SJCRH30 (cell line): Measurements from ENCODE around the gene CDC42. TPM values are rescaled to one million over a fixed set of nuclear protein-coding genes. Genes with fewer than 3 reads are reported as not detected.
"Not testable (repeated sequence)": the region's sequence is repeated elsewhere in the genome, so short reads cannot be mapped to it uniquely, and the experiment has no call there.

Source experiments
- DNase-seq, 2 experiments: peaks; one replicate each; pipeline ENCODE4 v3.0.0-alpha.2; 2015 to 2020
- H3K27ac ChIP-seq: fragments of 250-450 bp; sonication (Bioruptor Pico); 2 replicates; pipeline ENCODE4 v1.5.1; 2020; ENCODE audit warnings: mild to moderate bottlenecking, moderate library complexity
- H3K27me3 ChIP-seq: fragments of 250-450 bp; sonication (Bioruptor Pico); 2 replicates; pipeline ENCODE4 v1.5.1; 2020; ENCODE audit warnings: mild to moderate bottlenecking, moderate library complexity
- H3K36me3 ChIP-seq: fragments of 250-450 bp; sonication (Bioruptor Pico); 2 replicates; pipeline ENCODE4 v1.5.1; 2020; ENCODE audit warnings: mild to moderate bottlenecking, moderate library complexity
- H3K4me1 ChIP-seq: fragments of 250-450 bp; sonication (Bioruptor Pico); 2 replicates; pipeline ENCODE4 v1.5.1; 2020; ENCODE audit warnings: mild to moderate bottlenecking, moderate library complexity
- H3K4me3 ChIP-seq: fragments of 250-450 bp; sonication (Bioruptor Pico); 2 replicates; pipeline ENCODE4 v1.5.1; 2020; ENCODE audit warnings: mild to moderate bottlenecking, moderate library complexity
- H3K9me3 ChIP-seq: fragments of 250-450 bp; sonication (Bioruptor Pico); replicated peaks from 2 replicates; pipeline ENCODE4 v1.5.1; 2020; ENCODE audit warnings: mild to moderate bottlenecking, moderate library complexity
- total RNA-seq: library from RNA; depleted of rRNA; stranded (reverse); fragments of >200 nt; shearing (Covaris generic); gene quantifications from 2 replicates; pipeline ENCODE4 v1.2.3, GENCODE V29; 2014

Gene CDC42
- total RNA-seq, 1 experiment from 2014 or later = 336 TPM

GRCh38 chr1:22025368-22026155, 26.9 kb upstream of the CDC42 start:
- Histone ChIP-seq H3K27ac (peak overlapping the region; percentile 97), H3K9me3 (no peaks in the 10 kb centered on the region), H3K36me3 (peaks cover 2% of the 10 kb centered on the region; the same call in 1 of the 2 replicates), H3K27me3 (no peaks in the 10 kb centered on the region), H3K4me1 (peaks cover 4% of the 10 kb centered on the region; the same call in 1 of the 2 replicates), H3K4me3 (peak overlapping the region; percentile 97)
- peak; percentile 93 to 97 for DNase-seq

GRCh38 chr1:22026924-22027289, 25.6 kb upstream of the CDC42 start:
- H3K27me3 ChIP-seq = no peaks in the 10 kb centered on the region
- H3K27ac ChIP-seq = no peak overlapping the region
- no peak overlapping the region for H3K4me3 ChIP-seq
- H3K36me3 ChIP-seq = peaks cover 2% of the 10 kb centered on the region; the same call in 1 of the 2 replicates
- DNase-seq = no peak
- H3K4me1 ChIP-seq = peaks cover 13% of the 10 kb centered on the region; the same call in 1 of the 2 replicates
- H3K9me3 ChIP-seq = no peaks in the 10 kb centered on the region

GRCh38 chr1:22030057-22030456, 22.5 kb upstream of the CDC42 start:
- H3K9me3 ChIP-seq = no peaks in the 10 kb centered on the region
- DNase-seq = no peak
- H3K27me3 ChIP-seq = no peaks in the 10 kb centered on the region
- peaks cover 9% of the 10 kb centered on the region; the same call in 1 of the 2 replicates for H3K4me1 ChIP-seq
- H3K27ac ChIP-seq = no peak overlapping the region
- H3K36me3 ChIP-seq = peaks cover 2% of the 10 kb centered on the region; the same call in 1 of the 2 replicates
- no peak overlapping the region for H3K4me3 ChIP-seq

- Histone ChIP-seq H3K9me3 (no peaks in the 10 kb centered on the region), H3K36me3 (peaks cover 2% of the 10 kb centered on the region; the same call in 1 of the 2 replicates), H3K27ac (no peak overlapping the region), H3K27me3 (no peaks in the 10 kb centered on the region), H3K4me3 (no peak overlapping the region), H3K4me1 (peaks cover 9% of the 10 kb centered on the region; the same call in 1 of the 2 replicates)
- no peak for DNase-seq
Measured at GRCh38 chr1:22030473-22030872, 22.0 kb upstream of the CDC42 start.

GRCh38 chr1:22031214-22031962, 21.1 kb upstream of the CDC42 start:
- Histone ChIP-seq H3K27ac (no peak overlapping the region), H3K9me3 (no peaks in the 10 kb centered on the region), H3K27me3 (no peaks in the 10 kb centered on the region), H3K4me3 (no peak overlapping the region), H3K36me3 (no peaks in the 10 kb centered on the region), H3K4me1 (peaks cover 9% of the 10 kb centered on the region; the same call in 1 of the 2 replicates)
- peak; percentile 66 to 67 for DNase-seq

- H3K9me3 ChIP-seq, H3K27me3 ChIP-seq, H3K27ac ChIP-seq, H3K4me3 ChIP-seq, DNase-seq, H3K36me3 ChIP-seq: not testable (repeated sequence)
- peaks cover 20% of the 10 kb centered on the region for H3K4me1 ChIP-seq
Measured at GRCh38 chr1:22034834-22035233, 17.7 kb upstream of the CDC42 start.

GRCh38 chr1:22037520-22037919, 15.0 kb upstream of the CDC42 start:
- DNase-seq = no peak
- H3K27me3 ChIP-seq = no peaks in the 10 kb centered on the region
- H3K9me3 ChIP-seq = no peaks in the 10 kb centered on the region
- no peaks in the 10 kb centered on the region for H3K36me3 ChIP-seq
- H3K27ac ChIP-seq = no peak overlapping the region
- no peak overlapping the region for H3K4me3 ChIP-seq
- H3K4me1 ChIP-seq = peaks cover 15% of the 10 kb centered on the region

GRCh38 chr1:22038036-22038435, 14.5 kb upstream of the CDC42 start:
- Histone ChIP-seq H3K36me3 (no peaks in the 10 kb centered on the region), H3K9me3 (no peaks in the 10 kb centered on the region), H3K27ac (no peak overlapping the region)

GRCh38 chr1:22039594-22040285, 12.8 kb upstream of the CDC42 start:
- Histone ChIP-seq H3K27ac (no peak overlapping the region), H3K4me3 (no peak overlapping the region), H3K9me3 (no peaks in the 10 kb centered on the region), H3K4me1 (peaks cover 21% of the 10 kb centered on the region), H3K36me3 (no peaks in the 10 kb centered on the region), H3K27me3 (no peaks in the 10 kb centered on the region)
- peak; percentile 55 to 65 for DNase-seq

More at GRCh38 chr1:22038036-22038435, 14.5 kb upstream of the CDC42 start:
- no peaks in the 10 kb centered on the region for H3K27me3 ChIP-seq
- DNase-seq = peak; percentile 25 to 54
- H3K4me3 ChIP-seq = no peak overlapping the region
- H3K4me1 ChIP-seq = peaks cover 15% of the 10 kb centered on the region

- no peaks in the 10 kb centered on the region for H3K9me3 ChIP-seq
- H3K36me3 ChIP-seq = no peaks in the 10 kb centered on the region
- no peak overlapping the region for H3K4me3 ChIP-seq
- no peaks in the 10 kb centered on the region for H3K27me3 ChIP-seq
- H3K27ac ChIP-seq = no peak overlapping the region
- DNase-seq = no peak
- peaks cover 24% of the 10 kb centered on the region for H3K4me1 ChIP-seq
Measured at GRCh38 chr1:22040286-22040623, 12.3 kb upstream of the CDC42 start.

- no peak overlapping the region for H3K27ac ChIP-seq
- no peaks in the 10 kb centered on the region for H3K27me3 ChIP-seq
- no peak overlapping the region for H3K4me3 ChIP-seq
- H3K36me3 ChIP-seq = no peaks in the 10 kb centered on the region
- peaks cover 24% of the 10 kb centered on the region for H3K4me1 ChIP-seq
- H3K9me3 ChIP-seq = no peaks in the 10 kb centered on the region
- DNase-seq = no peak
Measured at GRCh38 chr1:22041505-22041904, 11.0 kb upstream of the CDC42 start.

GRCh38 chr1:22043198-22043769, 9.2 kb upstream of the CDC42 start:
- Histone ChIP-seq H3K4me1 (peaks cover 17% of the 10 kb centered on the region), H3K36me3 (no peaks in the 10 kb centered on the region), H3K9me3 (no peaks in the 10 kb centered on the region), H3K27me3 (no peaks in the 10 kb centered on the region), H3K4me3 (no peak overlapping the region), H3K27ac (no peak overlapping the region)
- DNase-seq = no peak

- DNase-seq = no peak
- no peak overlapping the region for H3K4me3 ChIP-seq
- H3K4me1 ChIP-seq = peaks cover 13% of the 10 kb centered on the region
- no peaks in the 10 kb centered on the region for H3K36me3 ChIP-seq
- H3K27me3 ChIP-seq = no peaks in the 10 kb centered on the region
- H3K27ac ChIP-seq = no peak overlapping the region
- H3K9me3 ChIP-seq = no peaks in the 10 kb centered on the region
Measured at GRCh38 chr1:22044690-22045420, 7.7 kb upstream of the CDC42 start.

GRCh38 chr1:22045604-22046228, 6.8 kb upstream of the CDC42 start:
- H3K4me3 ChIP-seq = no peak overlapping the region
- no peak overlapping the region for H3K27ac ChIP-seq

More at GRCh38 chr1:22045604-22046228, 6.8 kb upstream of the CDC42 start:
- DNase-seq = no peak
- H3K27me3 ChIP-seq = no peaks in the 10 kb centered on the region
- no peaks in the 10 kb centered on the region for H3K9me3 ChIP-seq
- H3K4me1 ChIP-seq = peaks cover 9% of the 10 kb centered on the region
- no peaks in the 10 kb centered on the region for H3K36me3 ChIP-seq
